A549 (cell line): Measurements from ENCODE around the gene KIAA1671. TPM values are rescaled to one million over a fixed set of nuclear protein-coding genes. Genes with fewer than 3 reads are reported as not detected.

Experiments
- ATAC-seq, 2 experiments: fragments of 200-7000 bp in 1 of 2; fragments of >200 bp in 1 of 2; cut with Nextera tagmentation in 1 of 2; cut with Tn5 transposase in 1 of 2; 3 replicates each; pipeline versions ENCODE4 v1.8.0 to v1.9.1; 2018 to 2020; ENCODE audit warnings: mild to moderate bottlenecking in 1 of 2, moderate library complexity in 1 of 2
- CTCF ChIA-PET: fragments of 300-600 bp; sonication (Branson Sonifier 250); formaldehyde crosslinking; extraction: SDS; loops from one replicate; lab custom pipeline; 2021; ENCODE audit warnings: antibody characterized with exemption, inconsistent platforms; lab: Yijun Ruan, JAX
- POLR2A ChIA-PET: fragments of 350-600 bp; formaldehyde crosslinking; extraction: SDS; loops from one replicate; lab custom pipeline; 2021; ENCODE audit warnings: antibody characterized with exemption, inconsistent platforms; lab: Yijun Ruan, JAX
- DNase-seq, 2 experiments: peaks; one replicate each; pipeline versions ENCODE4 v3.0.0 to v3.0.0-alpha.2; 2011 to 2016; ENCODE audit warnings: low read depth in 1 of 2, low spot score in 1 of 2
- FAIRE-seq: peaks from 2 replicates; lab custom pipeline; 2011; peaks lifted over from hg19 to GRCh38; lab: Jason Lieb, UNC
- H3K27ac ChIP-seq, 2 experiments: fragments of >200 bp; sonication (Bioruptor Twin); formaldehyde crosslinking; 3 replicates each; pipeline ENCODE4 v1.5.1; 2016 to 2017
- H3K4me1 ChIP-seq: fragments of >200 bp; sonication (Bioruptor Twin); formaldehyde crosslinking; 3 replicates; pipeline ENCODE4 v1.6.1; 2016
- H3K4me2 ChIP-seq: fragments of >200 bp; sonication (Bioruptor Twin); formaldehyde crosslinking; 3 replicates; pipeline ENCODE4 v1.6.1; 2016
- H3K4me3 ChIP-seq: fragments of >200 bp; sonication (Bioruptor Twin); formaldehyde crosslinking; 3 replicates; pipeline ENCODE4 v1.5.1; 2016
- H3K9me3 ChIP-seq: fragments of >200 bp; sonication (Bioruptor Twin); formaldehyde crosslinking; 3 replicates; pipeline ENCODE4 v1.6.1; 2016
- ATOH8 ChIP-seq: fragments of 250-450 bp; sonication (Bioruptor Pico); IDR thresholded peaks from 2 replicates; pipeline ENCODE4 v1.5.0; 2020; ENCODE audit warnings: low read depth, mild to moderate bottlenecking, moderate library complexity
- CBX2 ChIP-seq: fragments of 200-600 bp; sonication (generic); IDR thresholded peaks from 2 replicates; pipeline ENCODE4 v1.6.1; 2016; ENCODE audit warnings: low read depth, mild to moderate bottlenecking, borderline replicate concordance
- CBX8 ChIP-seq: fragments of 200-600 bp; sonication (generic); IDR thresholded peaks from 2 replicates; pipeline ENCODE4 v1.6.1; 2016
- CHD2 ChIP-seq: fragments of 150-350 bp; IDR thresholded peaks from 2 replicates; pipeline ENCODE4 v1.6.1; 2014; ENCODE audit warnings: low read length; ENCODE audit not compliant: partially characterized antibody
- CTCF ChIP-seq: fragments of >200 bp; sonication (Bioruptor Twin); formaldehyde crosslinking; IDR thresholded peaks from 3 replicates; pipeline ENCODE4 v1.5.1; 2016
- FOSB ChIP-seq: fragments of 250-450 bp; sonication (Bioruptor Pico); IDR thresholded peaks from 2 replicates; pipeline ENCODE4 v1.5.0; 2020; ENCODE audit warnings: mild to moderate bottlenecking, moderate library complexity
- FOSL2 ChIP-seq, 2 experiments: fragments of 450-650 bp in 1 of 2; fragments of >200 bp in 1 of 2; sonication (Bioruptor Twin) in 1 of 2; formaldehyde crosslinking; IDR thresholded peaks; 2 replicates each; pipeline versions ENCODE4 v1.5.0 to v1.6.1; 2016 to 2020; ENCODE audit warnings: mild to moderate bottlenecking in 1 of 2, moderate library complexity in 1 of 2
- GATA3 ChIP-seq: IDR thresholded peaks from 2 replicates; pipeline ENCODE4 v1.6.1; 2012; ENCODE audit warnings: borderline replicate concordance
- HDAC2 ChIP-seq: fragments of 200-600 bp; sonication (generic); IDR thresholded peaks from 2 replicates; pipeline ENCODE4 v1.6.1; 2016
- HEYL ChIP-seq: fragments of 250-450 bp; sonication (Bioruptor Pico); IDR thresholded peaks from 2 replicates; pipeline ENCODE4 v1.8.0; 2021; ENCODE audit warnings: mild to moderate bottlenecking, moderate library complexity
- HOXA7 ChIP-seq: fragments of 250-450 bp; sonication (Bioruptor Pico); IDR thresholded peaks from 2 replicates; pipeline ENCODE4 v1.5.0; 2020; ENCODE audit warnings: mild to moderate bottlenecking, moderate library complexity
- JUNB ChIP-seq: fragments of >200 bp; sonication (Bioruptor Twin); formaldehyde crosslinking; IDR thresholded peaks from 2 replicates; pipeline ENCODE4 v1.6.1; 2016
- KDM1A ChIP-seq: fragments of 200-600 bp; sonication (generic); IDR thresholded peaks from 2 replicates; pipeline ENCODE4 v1.6.1; 2016; ENCODE audit warnings: low read depth, mild to moderate bottlenecking
- MAX ChIP-seq: IDR thresholded peaks from 2 replicates; pipeline ENCODE4 v1.6.1; 2012
- MYC ChIP-seq: IDR thresholded peaks from 2 replicates; pipeline ENCODE4 v1.6.1; 2012; ENCODE audit warnings: mild to moderate bottlenecking, inconsistent platforms, low read length, improper control_type of control experiment, borderline replicate concordance
- NFE2L2 ChIP-seq: fragments of 150-350 bp; conservative IDR thresholded peaks from 2 replicates; pipeline ENCODE4 v1.6.1; 2014; ENCODE audit warnings: low read length
- POLR2A ChIP-seq: IDR thresholded peaks from 2 replicates; pipeline ENCODE4 v1.6.1; 2012; ENCODE audit warnings: mild to moderate bottlenecking, low read length
- RAD21 ChIP-seq, 2 experiments: fragments of >200 bp in 1 of 2; sonication (Bioruptor Twin) in 1 of 2; formaldehyde crosslinking in 1 of 2; IDR thresholded peaks in 1 of 2; conservative IDR thresholded peaks in 1 of 2; 2 replicates in 1 of 2; 3 replicates in 1 of 2; pipeline ENCODE4 v1.6.1; 2012 to 2018; ENCODE audit warnings: inconsistent platforms in 1 of 2
- RCOR1 ChIP-seq: fragments of 150-350 bp; IDR thresholded peaks from 2 replicates; pipeline ENCODE4 v1.6.1; 2014; ENCODE audit warnings: antibody characterized with exemption, low read length, low read depth
- SREBF2 ChIP-seq: fragments of 450-650 bp; IDR thresholded peaks from 2 replicates; pipeline ENCODE4 v1.6.1; 2014; ENCODE audit warnings: mild to moderate bottlenecking, moderate library complexity
- TFCP2L1 ChIP-seq: fragments of 250-450 bp; sonication (Bioruptor Pico); IDR thresholded peaks from 2 replicates; pipeline ENCODE4 v1.5.0; 2021; ENCODE audit warnings: mild to moderate bottlenecking
- ZC3H11A ChIP-seq: fragments of 450-650 bp; IDR thresholded peaks from 2 replicates; pipeline ENCODE4 v1.6.1; 2014; ENCODE audit warnings: antibody characterized with exemption, mild to moderate bottlenecking
- ZFP36 ChIP-seq: fragments of 450-650 bp; IDR thresholded peaks from 2 replicates; pipeline ENCODE4 v1.6.1; 2014; ENCODE audit warnings: borderline replicate concordance; ENCODE audit not compliant: partially characterized antibody
- WGBS: methylation state at CpG from one replicate; pipeline ENCODE4 v1.1.6; 2017; ENCODE audit errors: missing lambda C conversion rate; 5-methylcytosine and 5-hydroxymethylcytosine counted together
- polyA plus RNA-seq, 4 experiments: library from polyadenylated mRNA; depleted of rRNA in 3 of 4; stranded (reverse); fragments of >200 nt; fragmentation: RNase III in 1 of 4; extraction: RNeasy Plus Mini Kit Qiagen cat#74134 plus additional on column Dnase treatment in 1 of 4; gene quantifications; 2 replicates in 3 of 4; 3 replicates in 1 of 4; pipeline ENCODE4 v1.2.3, GENCODE V29; 2011 to 2017

Gene KIAA1671
- polyA plus RNA-seq, 2 of the 4 experiments (the other 2 are of a cell fraction) = 5.3 to 7.9 TPM

- no peak for ATAC-seq
- no peak overlapping the region for H3K27ac ChIP-seq
- no peak for DNase-seq
- H3K4me1 ChIP-seq = no peaks in the 10 kb centered on the region
- no peak overlapping the region for H3K4me2 ChIP-seq
- POLR2A ChIA-PET = no interaction called here
- no peak overlapping the region for H3K4me3 ChIP-seq
- CTCF ChIA-PET = interaction anchor here (0.6 to 1.3 kb wide), 2 partner anchors 8 to 442 kb away, joined by 3 to 5 read pairs; no protein-coding TSS in a partner anchor
- H3K9me3 ChIP-seq = no peaks in the 10 kb centered on the region
- 90% methylated on average over 10 of the region's 10 CpGs for WGBS
- TF ChIP-seq CTCF (no peak), RAD21 (conservative IDR thresholded peaks at IDR 0.05 in 1 of 2, IDR thresholded peaks at IDR 0.05 in 1 of 2) (no peak), TFCP2L1 (no peak), ATOH8 (no peak), CBX8 (no peak), HEYL (no peak), HDAC2 (no peak), JUNB (no peak)
- TF ChIP-seq, all 56 proteins: peak for 0
- FAIRE-seq = no peak
These were observed 150.2 kb downstream of the KIAA1671 start for GRCh38 chr22:25102722-25103121.

- 88% methylated on average over 5 of the region's 6 CpGs for WGBS
- DNase-seq (no peak), FAIRE-seq (no peak), ATAC-seq (no peak)
- ChIA-PET POLR2A (no interaction called here), CTCF (interaction anchor here (1.3 kb wide), 1 partner anchor 55 kb away, joined by 3 read pairs; no protein-coding TSS in a partner anchor)
- Histone ChIP-seq H3K4me2 (no peak overlapping the region), H3K4me1 (no peaks in the 10 kb centered on the region), H3K27ac (no peak overlapping the region), H3K9me3 (no peaks in the 10 kb centered on the region), H3K4me3 (no peak overlapping the region)
- TF ChIP-seq POLR2A (no peak), CTCF (no peak), KDM1A (no peak)
These were observed 151.9 kb downstream of the KIAA1671 start for GRCh38 chr22:25104367-25104766.

GRCh38 chr22:25105817-25106650, 153.5 kb downstream of the KIAA1671 start:
- ChIA-PET CTCF (interaction anchor here (0.6 to 1.2 kb wide), 3 partner anchors 256 to 347 kb away, joined by 3 read pairs; no protein-coding TSS in a partner anchor), POLR2A (no interaction called here)
- H3K4me3 ChIP-seq = no peak overlapping the region
- H3K9me3 ChIP-seq = no peaks in the 10 kb centered on the region
- 57% methylated on average over 7 of the region's 7 CpGs for WGBS
- no peak overlapping the region for H3K27ac ChIP-seq
- TF ChIP-seq CBX2 = no peak
- TF ChIP-seq MAX = no peak
- TF ChIP-seq MYC = no peak
- TF ChIP-seq CHD2 = no peak
- TF ChIP-seq HOXA7 (CRISPR knock-in tag) = no peak
- no peak for TF ChIP-seq NFE2L2
- TF ChIP-seq GATA3 = no peak
- no peak for TF ChIP-seq FOSL2 (IDR thresholded peaks at IDR 0.05)
- TF ChIP-seq FOSL2 (CRISPR knock-in tag; IDR thresholded peaks at IDR 0.05) = no peak
- TF ChIP-seq ZFP36 = no peak
- no peak for TF ChIP-seq FOSB (CRISPR knock-in tag)
- TF ChIP-seq ZC3H11A = no peak
- no peak for TF ChIP-seq KDM1A
- no peak for TF ChIP-seq RCOR1
- TF ChIP-seq SREBF2 = no peak
- TF ChIP-seq HDAC2 = no peak
- no peak overlapping the region for H3K4me2 ChIP-seq
- FAIRE-seq = no peak
- DNase-seq = no peak
- no peak for ATAC-seq
- peaks cover 10% of the 10 kb centered on the region for H3K4me1 ChIP-seq
